ENCODE data around the gene MDH1. TPM values are rescaled to one million over a fixed set of nuclear protein-coding genes. Genes with fewer than 3 reads are reported as not detected.
"Not testable (repeated sequence)": the region's sequence is repeated elsewhere in the genome, so short reads cannot be mapped to it uniquely, and the experiment has no call there.

The MDH1 gene
- total RNA-seq, 4 donors from 2014 or later, result 169 to 206 (median 182) TPM

- H3K27me3 ChIP-seq, result peaks cover 0 to 9% (median 0%) of the 10 kb centered on the region in 4 donors
- no peak overlapping the region for H3K4me3 ChIP-seq
- H3K4me1 ChIP-seq, result no peaks in the 10 kb centered on the region
- TF ChIP-seq, protein P1, sequence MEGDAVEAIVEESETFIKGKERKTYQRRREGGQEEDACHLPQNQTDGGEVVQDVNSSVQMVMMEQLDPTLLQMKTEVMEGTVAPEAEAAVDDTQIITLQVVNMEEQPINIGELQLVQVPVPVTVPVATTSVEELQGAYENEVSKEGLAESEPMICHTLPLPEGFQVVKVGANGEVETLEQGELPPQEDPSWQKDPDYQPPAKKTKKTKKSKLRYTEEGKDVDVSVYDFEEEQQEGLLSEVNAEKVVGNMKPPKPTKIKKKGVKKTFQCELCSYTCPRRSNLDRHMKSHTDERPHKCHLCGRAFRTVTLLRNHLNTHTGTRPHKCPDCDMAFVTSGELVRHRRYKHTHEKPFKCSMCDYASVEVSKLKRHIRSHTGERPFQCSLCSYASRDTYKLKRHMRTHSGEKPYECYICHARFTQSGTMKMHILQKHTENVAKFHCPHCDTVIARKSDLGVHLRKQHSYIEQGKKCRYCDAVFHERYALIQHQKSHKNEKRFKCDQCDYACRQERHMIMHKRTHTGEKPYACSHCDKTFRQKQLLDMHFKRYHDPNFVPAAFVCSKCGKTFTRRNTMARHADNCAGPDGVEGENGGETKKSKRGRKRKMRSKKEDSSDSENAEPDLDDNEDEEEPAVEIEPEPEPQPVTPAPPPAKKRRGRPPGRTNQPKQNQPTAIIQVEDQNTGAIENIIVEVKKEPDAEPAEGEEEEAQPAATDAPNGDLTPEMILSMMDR (IDR thresholded peaks at IDR 0.05), result no peak
- TF ChIP-seq POLR2AphosphoS5 (IDR thresholded peaks at IDR 0.05), result no peak
- TF ChIP-seq POLR2A (IDR thresholded peaks at IDR 0.05; ENCODE audit: low read depth), result no peak
- no peak for TF ChIP-seq EP300 (IDR thresholded peaks at IDR 0.05)
- DNase-seq (ENCODE audit: extremely low spot score), result no peak
- intact Hi-C loops (cut with DNase I), result no loop called here
- H3K36me3 ChIP-seq, result no peaks in the 10 kb centered on the region
- WGBS, result 71% methylated on average over 9 of the region's 9 CpGs
- no peaks in the 10 kb centered on the region for H3K9me3 ChIP-seq
- no peak overlapping the region for H3K27ac ChIP-seq (replicated peaks in 1 of 4)
Measured at GRCh38 chr2:63614983-63615945, 26.5 kb downstream of the MDH1 start.

GRCh38 chr2:63617366-63617765 is 28.6 kb downstream of the MDH1 start:
- 65% methylated on average over 1 of the region's 1 CpG for WGBS
- intact Hi-C loops (cut with DNase I), result no loop called here
- no peak for DNase-seq (ENCODE audit: extremely low spot score)
- Histone ChIP-seq H3K27ac (replicated peaks in 1 of 4) (no peak overlapping the region), H3K9me3 (no peaks in the 10 kb centered on the region), H3K4me1 (no peaks in the 10 kb centered on the region), H3K4me3 (no peak overlapping the region), H3K27me3 (peaks cover 0 to 13% (median 0%) of the 10 kb centered on the region in 4 donors), H3K36me3 (no peaks in the 10 kb centered on the region)
- TF ChIP-seq POLR2A (IDR thresholded peaks at IDR 0.05; ENCODE audit: low read depth) (no peak), EP300 (IDR thresholded peaks at IDR 0.05) (no peak)

DNA sequence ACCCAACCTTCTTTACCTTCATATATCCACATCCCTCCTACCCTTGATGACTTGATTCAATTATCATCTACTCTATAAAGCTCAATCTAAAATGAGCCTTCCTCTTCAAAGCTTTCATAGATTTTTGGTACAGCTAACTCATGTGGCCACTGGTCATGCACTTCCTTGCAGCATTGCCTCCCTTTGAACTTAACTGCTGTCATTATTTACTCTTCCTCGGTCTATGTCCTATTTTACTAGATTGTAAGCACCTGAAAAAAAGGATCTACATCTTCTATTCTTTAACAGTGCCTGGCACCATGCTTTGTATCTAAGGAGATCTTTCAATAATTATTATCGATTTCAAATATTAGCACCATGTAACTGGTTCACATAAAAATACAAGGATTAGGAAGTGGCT is 30.6 kb downstream of the MDH1 start:
- Histone ChIP-seq H3K27ac (replicated peaks in 1 of 4) (no peak overlapping the region), H3K27me3 (peaks cover 0 to 13% (median 0%) of the 10 kb centered on the region in 4 donors), H3K36me3 (no peaks in the 10 kb centered on the region), H3K9me3 (no peaks in the 10 kb centered on the region), H3K4me1 (no peaks in the 10 kb centered on the region), H3K4me3 (no peak overlapping the region)
- no peak for DNase-seq (ENCODE audit: extremely low spot score)
- no peak for TF ChIP-seq EP300 (IDR thresholded peaks at IDR 0.05)
- no peak for TF ChIP-seq POLR2AphosphoS5 (IDR thresholded peaks at IDR 0.05)
- TF ChIP-seq, protein P1 (IDR thresholded peaks at IDR 0.05), result no peak
- TF ChIP-seq POLR2A (IDR thresholded peaks at IDR 0.05; ENCODE audit: low read depth), result no peak
- WGBS, result 92% methylated on average over 2 of the region's 2 CpGs
- intact Hi-C loops (cut with DNase I), result no loop called here

GRCh38 chr2:63622751-63623150 is 34.0 kb downstream of the MDH1 start:
- intact Hi-C loops (cut with DNase I), result no loop called here
- Histone ChIP-seq H3K36me3 (no peaks in the 10 kb centered on the region), H3K4me1 (no peaks in the 10 kb centered on the region), H3K27me3 (peaks cover 0 to 13% (median 0%) of the 10 kb centered on the region in 4 donors), H3K27ac (replicated peaks in 1 of 4) (no peak overlapping the region), H3K9me3 (no peaks in the 10 kb centered on the region), H3K4me3 (no peak overlapping the region)
- 95% methylated on average over 23 of the region's 31 CpGs for WGBS
- TF ChIP-seq POLR2AphosphoS5 (IDR thresholded peaks at IDR 0.05) (no peak), EP300 (IDR thresholded peaks at IDR 0.05) (no peak), POLR2A (IDR thresholded peaks at IDR 0.05; ENCODE audit: low read depth) (no peak)
- TF ChIP-seq, protein P1 (IDR thresholded peaks at IDR 0.05), result no peak
- DNase-seq (ENCODE audit: extremely low spot score), result no peak

DNA sequence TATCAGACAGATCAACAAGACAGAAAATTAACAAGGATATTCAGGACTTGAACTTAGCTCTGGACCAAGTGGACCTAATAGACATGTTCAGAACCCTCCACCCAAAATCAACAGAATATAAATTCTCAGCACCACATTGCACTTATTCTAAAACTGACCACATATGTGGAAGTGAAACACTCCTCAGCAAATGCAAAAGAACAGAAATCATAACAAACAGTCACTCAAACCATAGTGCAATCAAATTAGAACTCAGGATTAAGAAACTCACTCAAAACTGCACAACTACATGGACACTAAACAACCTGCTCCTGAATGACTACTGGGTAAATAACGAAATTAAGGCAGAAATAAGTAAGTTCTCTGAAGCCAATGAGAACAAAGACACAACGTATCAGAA is 35.0 kb downstream of the MDH1 start:
- H3K36me3 ChIP-seq; H3K4me3 ChIP-seq; H3K9me3 ChIP-seq; DNase-seq (ENCODE audit: extremely low spot score); H3K27ac ChIP-seq (replicated peaks in 1 of 4); H3K4me1 ChIP-seq; intact Hi-C loops (cut with DNase I): not testable (repeated sequence)
- WGBS, result 80% methylated on average over 2 of the region's 2 CpGs
- H3K27me3 ChIP-seq, result peaks cover 0 to 13% (median 0%) of the 10 kb centered on the region in 4 donors
